ENCODE measurements around the gene NRXN3. TPM values are rescaled to one million over a fixed set of nuclear protein-coding genes. Genes with fewer than 3 reads are reported as not detected.

NRXN3 gene
- total RNA-seq, 1 donor from 2014 or later = 18.0 TPM

- no peak overlapping the region for H2AFZ ChIP-seq (ENCODE audit: low read depth, low read length)
- no peaks in the 10 kb centered on the region for H3K4me1 Mint-ChIP-seq (ENCODE audit: low read depth, unreplicated experiment)
- H3K4me3 Mint-ChIP-seq (ENCODE audit: unreplicated experiment) = no peak overlapping the region
- DNase-seq (ENCODE audit: low read depth) (no peak), FAIRE-seq (no peak)
- H3K4me2 ChIP-seq (ENCODE audit: low read length) = no peak overlapping the region
- no peaks in the 10 kb centered on the region for H3K27me3 ChIP-seq (ENCODE audit: insufficient read depth, low read length)
- no peaks in the 10 kb centered on the region for H3K36me3 ChIP-seq (ENCODE audit: insufficient read depth, low read length)
- H3K36me3 Mint-ChIP-seq (ENCODE audit: low read depth, unreplicated experiment) = no peaks in the 10 kb centered on the region
- TF ChIP-seq CTCF (IDR thresholded peaks at IDR 0.05; ENCODE audit: insufficient read depth, low read depth, low read length) (no peak), EZH2 (IDR thresholded peaks at IDR 0.05; ENCODE audit: insufficient read depth, low read length) (no peak)
- no peak overlapping the region for H3K27ac Mint-ChIP-seq (ENCODE audit: unreplicated experiment)
- H3K9ac ChIP-seq (ENCODE audit: low read length) = no peak overlapping the region
- no peak overlapping the region for H3K27ac ChIP-seq (ENCODE audit: low read depth, low read length)
- no peaks in the 10 kb centered on the region for H3K79me2 ChIP-seq (ENCODE audit: insufficient read depth, low read length)
- H3K4me1 ChIP-seq (ENCODE audit: insufficient read depth, low read length) = no peaks in the 10 kb centered on the region
- peaks cover 15% of the 10 kb centered on the region for H3K27me3 Mint-ChIP-seq (ENCODE audit: low read depth, unreplicated experiment)
- no peaks in the 10 kb centered on the region for H4K20me1 ChIP-seq (ENCODE audit: insufficient read depth, low read length)
- no peaks in the 10 kb centered on the region for H3K9me3 Mint-ChIP-seq (ENCODE audit: unreplicated experiment)
- no peaks in the 10 kb centered on the region for H3K9me3 ChIP-seq (ENCODE audit: insufficient read depth, low read depth, low read length)
- H3K4me3 ChIP-seq (ENCODE audit: insufficient read depth, low read depth, low read length) = no peak overlapping the region
Measured at GRCh38 chr14:78443834-78444233, 273.7 kb downstream of the NRXN3 start.

GRCh38 chr14:78445275-78445674 is 275.1 kb downstream of the NRXN3 start:
- Histone ChIP-seq H3K4me2 (ENCODE audit: low read length) (no peak overlapping the region), H3K36me3 (ENCODE audit: insufficient read depth, low read length) (no peaks in the 10 kb centered on the region), H4K20me1 (ENCODE audit: insufficient read depth, low read length) (no peaks in the 10 kb centered on the region), H3K27ac (ENCODE audit: low read depth, low read length) (no peak overlapping the region), H3K27me3 (ENCODE audit: insufficient read depth, low read length) (no peaks in the 10 kb centered on the region), H2AFZ (ENCODE audit: low read depth, low read length) (no peak overlapping the region), H3K4me1 (ENCODE audit: insufficient read depth, low read length) (no peaks in the 10 kb centered on the region), H3K9ac (ENCODE audit: low read length) (no peak overlapping the region), H3K4me3 (ENCODE audit: insufficient read depth, low read depth, low read length) (no peak overlapping the region), H3K9me3 (ENCODE audit: insufficient read depth, low read depth, low read length) (no peaks in the 10 kb centered on the region), H3K79me2 (ENCODE audit: insufficient read depth, low read length) (no peaks in the 10 kb centered on the region)
- TF ChIP-seq EZH2 (IDR thresholded peaks at IDR 0.05; ENCODE audit: insufficient read depth, low read length) (no peak), CTCF (IDR thresholded peaks at IDR 0.05; ENCODE audit: insufficient read depth, low read depth, low read length) (no peak)
- no peak for DNase-seq (ENCODE audit: low read depth)
- Mint-ChIP-seq H3K4me3 (ENCODE audit: unreplicated experiment) (no peak overlapping the region), H3K27me3 (ENCODE audit: low read depth, unreplicated experiment) (peaks cover 9% of the 10 kb centered on the region), H3K9me3 (ENCODE audit: unreplicated experiment) (no peaks in the 10 kb centered on the region), H3K4me1 (ENCODE audit: low read depth, unreplicated experiment) (no peaks in the 10 kb centered on the region), H3K27ac (ENCODE audit: unreplicated experiment) (no peak overlapping the region), H3K36me3 (ENCODE audit: low read depth, unreplicated experiment) (no peaks in the 10 kb centered on the region)
- no peak for FAIRE-seq

GRCh38 chr14:78446807-78447206 is 276.6 kb downstream of the NRXN3 start:
- no peak overlapping the region for H3K27ac Mint-ChIP-seq (ENCODE audit: unreplicated experiment)
- no peaks in the 10 kb centered on the region for H4K20me1 ChIP-seq (ENCODE audit: insufficient read depth, low read length)
- no peaks in the 10 kb centered on the region for H3K4me1 ChIP-seq (ENCODE audit: insufficient read depth, low read length)
- no peaks in the 10 kb centered on the region for H3K36me3 ChIP-seq (ENCODE audit: insufficient read depth, low read length)
- no peaks in the 10 kb centered on the region for H3K36me3 Mint-ChIP-seq (ENCODE audit: low read depth, unreplicated experiment)
- FAIRE-seq (no peak), DNase-seq (ENCODE audit: low read depth) (no peak)
- peaks cover 7% of the 10 kb centered on the region for H3K27me3 Mint-ChIP-seq (ENCODE audit: low read depth, unreplicated experiment)
- no peak overlapping the region for H2AFZ ChIP-seq (ENCODE audit: low read depth, low read length)
- H3K79me2 ChIP-seq (ENCODE audit: insufficient read depth, low read length) = no peaks in the 10 kb centered on the region
- no peaks in the 10 kb centered on the region for H3K27me3 ChIP-seq (ENCODE audit: insufficient read depth, low read length)
- H3K9me3 ChIP-seq (ENCODE audit: insufficient read depth, low read depth, low read length) = no peaks in the 10 kb centered on the region
- H3K9me3 Mint-ChIP-seq (ENCODE audit: unreplicated experiment) = no peaks in the 10 kb centered on the region
- no peaks in the 10 kb centered on the region for H3K4me1 Mint-ChIP-seq (ENCODE audit: low read depth, unreplicated experiment)
- no peak overlapping the region for H3K4me3 Mint-ChIP-seq (ENCODE audit: unreplicated experiment)
- H3K4me3 ChIP-seq (ENCODE audit: insufficient read depth, low read depth, low read length) = no peak overlapping the region
- H3K9ac ChIP-seq (ENCODE audit: low read length) = no peak overlapping the region
- H3K27ac ChIP-seq (ENCODE audit: low read depth, low read length) = no peak overlapping the region
- TF ChIP-seq EZH2 (IDR thresholded peaks at IDR 0.05; ENCODE audit: insufficient read depth, low read length) (no peak), CTCF (IDR thresholded peaks at IDR 0.05; ENCODE audit: insufficient read depth, low read depth, low read length) (no peak)
- no peak overlapping the region for H3K4me2 ChIP-seq (ENCODE audit: low read length)

Data from astrocyte (in vitro differentiated cells and primary cell).